Spleen (tissue), 11 donors: ENCODE measurements around the gene ZNF177. TPM values are rescaled to one million over a fixed set of nuclear protein-coding genes. Genes with fewer than 3 reads are reported as not detected.

Experiments
- DNase-seq: peaks from one replicate; pipeline ENCODE4 v3.0.0-alpha.2; 2020
- H3K27ac ChIP-seq, 8 donors: fragments of 200-600 bp; sonication (generic) in 7 of 8; 1 replicate in 4 of 8; 2 replicates in 4 of 8; pipeline versions ENCODE4 v1.5.0 to v1.8.0; 2016 to 2021; ENCODE audit warnings: inconsistent platforms in 4 of 8, mild to moderate bottlenecking in 4 of 8, moderate library complexity in 1 of 8
- H3K27me3 ChIP-seq, 7 donors: fragments of 200-600 bp; sonication (generic) in 6 of 7; replicated peaks in 1 of 7; 1 replicate in 4 of 7; 2 replicates in 3 of 7; pipeline versions ENCODE4 v1.5.0 to v1.8.0; 2016 to 2021; ENCODE audit warnings: inconsistent platforms in 3 of 7, mild to moderate bottlenecking in 1 of 7
- H3K36me3 ChIP-seq, 6 donors: fragments of 200-600 bp; sonication (generic) in 5 of 6; 1 replicate in 4 of 6; 2 replicates in 2 of 6; pipeline versions ENCODE4 v1.5.0 to v1.8.0; 2016 to 2021; ENCODE audit warnings: inconsistent platforms in 2 of 6
- H3K4me1 ChIP-seq, 6 donors: fragments of 200-600 bp; sonication (generic) in 5 of 6; 1 replicate in 3 of 6; 2 replicates in 3 of 6; pipeline versions ENCODE4 v1.5.0 to v1.8.0; 2016 to 2021; ENCODE audit warnings: inconsistent platforms in 3 of 6
- H3K4me3 ChIP-seq, 8 donors: fragments of 200-600 bp; sonication (generic) in 7 of 8; 1 replicate in 4 of 8; 2 replicates in 4 of 8; pipeline versions ENCODE4 v1.5.0 to v1.8.0; 2016 to 2021; ENCODE audit warnings: inconsistent platforms in 4 of 8, mild to moderate bottlenecking in 4 of 8, moderate library complexity in 2 of 8
- H3K9me3 ChIP-seq, 8 donors: fragments of 200-600 bp; sonication (generic) in 7 of 8; 1 replicate in 4 of 8; 2 replicates in 4 of 8; pipeline versions ENCODE4 v1.5.0 to v1.8.0; 2016 to 2021; ENCODE audit warnings: inconsistent platforms in 4 of 8
- CTCF ChIP-seq, 11 experiments: fragments of 200-600 bp in 7 of 11; fragments of 450-650 bp in 4 of 11; sonication (generic) in 4 of 11; IDR thresholded peaks in 8 of 11; conservative IDR thresholded peaks in 3 of 11; 1 replicate in 7 of 11; 2 replicates in 4 of 11; pipeline versions ENCODE4 v1.4.0 to v1.8.0; 2016 to 2021; ENCODE audit warnings: antibody characterized with exemption in 11 of 11, inconsistent platforms in 4 of 11, mild to moderate bottlenecking in 1 of 11
- POLR2A ChIP-seq, 3 donors: fragments of 450-650 bp; IDR thresholded peaks; one replicate each; pipeline ENCODE4 v1.5.1; 2017; ENCODE audit warnings: antibody characterized with exemption in 3 of 3, mild to moderate bottlenecking in 1 of 3
- POLR2AphosphoS5 ChIP-seq, 3 donors: sonication (generic); formaldehyde crosslinking; IDR thresholded peaks; one replicate each; pipeline ENCODE4 v1.5.1; 2017; ENCODE audit warnings: antibody characterized with exemption in 3 of 3
- WGBS, 5 donors: extraction: QIAGEN DNeasy Blood & Tissue Kit in 3 of 5; methylation state at CpG; one replicate each; pipeline versions ENCODE4 v1.1.5 to v1.1.7; 2013 to 2018; 5-methylcytosine and 5-hydroxymethylcytosine counted together
- intact Hi-C: fragments of 100-400 bp; cut with DNase I; formaldehyde crosslinking; loops from one replicate; pipeline ENCODE4 v1.15.0; 2023; ENCODE audit warnings: low total_unique reads
- polyA plus RNA-seq, 3 donors: library from polyadenylated mRNA; stranded (reverse); fragments of 200-250 nt; gene quantifications; one replicate each; pipeline ENCODE4 v1.2.1, GENCODE V29; 2013
- total RNA-seq, 7 donors: library from RNA; depleted of rRNA in 3 of 7; stranded (reverse); fragments of >200 nt in 3 of 7; fragmentation: NEBNext Ultra II Directional in 4 of 7; extraction: Animal tissue kit (Norgen Biotek cat#: 25700) in 4 of 7; gene quantifications; one replicate each; pipeline versions ENCODE4 v1.1.0 to v1.2.1, GENCODE V29; 2016 to 2021
- donor health status: healthy with polysubstance abuse.
- donor health status: DM: no; HTN: no; CAD: no; lungs with moderate emphysema.
- donor health status: DM: no; HTN: no; CAD: no.
- donor health status: Bipolar disorder and iron deficiency.
- donor health status: healthy.
- donor health status: DM: no; HTN: no; CAD: no.
- donor health status: DM: yes; HTN: yes; CAD: no.

The ZNF177 gene
- total and polyA plus RNA-seq, 10 donors, result 1.1 to 5.2 (median 2.6) TPM

GRCh38 chr19:9323557-9323918 is 39.3 kb upstream of the ZNF177 start:
- peaks cover 5 to 20% (median 10%) of the 10 kb centered on the region in 6 donors for H3K4me1 ChIP-seq
- 1 to 4% (median 2%) methylated on average over 9 of the region's 9 CpGs for WGBS, 5 donors
- peak overlapping the region; percentile 69 to 95 (median 92) for H3K27ac ChIP-seq
- TF ChIP-seq CTCF (IDR thresholded peaks at IDR 0.05 in 8 of 11, conservative IDR thresholded peaks at IDR 0.05 in 3 of 11) (no peak), POLR2AphosphoS5 (IDR thresholded peaks at IDR 0.05) (no peak), POLR2A (IDR thresholded peaks at IDR 0.05) (peak in 1 of 3 donors; percentile 5)
- peak overlapping the region; percentile 65 to 87 (median 71) for H3K4me3 ChIP-seq
- peak; percentile 81 for DNase-seq
- H3K36me3 ChIP-seq, result peaks cover 2 to 38% (median 21%) of the 10 kb centered on the region in 6 donors
- H3K9me3 ChIP-seq, result peaks cover 8 to 84% (median 56%) of the 10 kb centered on the region in 8 donors
- H3K27me3 ChIP-seq, result no peaks in the 10 kb centered on the region
- intact Hi-C loops, result no loop called here

GRCh38 chr19:9323919-9324583 is 38.8 kb upstream of the ZNF177 start, which contains the start of gene ZNF559:
TSS of gene ZNF559 (plus strand) at chr19:9324179. CDS start at chr19:9338550, 14,371 bp downstream.
- Histone ChIP-seq H3K27ac (peak within 1 kb of the TSS; percentile 69 to 95 (median 92)), H3K4me3 (peak within 1 kb of the TSS; percentile 65 to 87 (median 71)), H3K4me1 (peaks cover 5 to 20% (median 10%) of the 10 kb centered on the region in 6 donors), H3K9me3 (peaks cover 13 to 84% (median 59%) of the 10 kb centered on the region in 8 donors), H3K36me3 (peaks cover 5 to 43% (median 26%) of the 10 kb centered on the region in 6 donors), H3K27me3 (no peaks in the 10 kb centered on the region)
- DNase-seq, result peak; percentile 97
- intact Hi-C loops, result no loop called here
- WGBS, 5 donors, result 0 to 1% (median 1%) methylated on average over 22 to 48 of the region's 48 CpGs
- TF ChIP-seq POLR2A (IDR thresholded peaks at IDR 0.05), result no peak
- TF ChIP-seq POLR2AphosphoS5 (IDR thresholded peaks at IDR 0.05), result peak; percentile 86 to 90 (median 89)
- TF ChIP-seq CTCF (IDR thresholded peaks at IDR 0.05 in 8 of 11, conservative IDR thresholded peaks at IDR 0.05 in 3 of 11), result peak; percentile 20 to 65 (median 54)

GRCh38 chr19:9324584-9324962 is 38.2 kb upstream of the ZNF177 start:
- intact Hi-C loops, result no loop called here
- 42 to 60% (median 52%) methylated on average over 9 of the region's 9 CpGs for WGBS, 5 donors
- peaks cover 5 to 48% (median 29%) of the 10 kb centered on the region in 6 donors for H3K36me3 ChIP-seq

More at GRCh38 chr19:9324584-9324962, 38.2 kb upstream of the ZNF177 start:
- H3K27ac ChIP-seq, result peak overlapping the region; percentile 69 to 95 (median 92)
- H3K9me3 ChIP-seq, result peaks cover 17 to 84% (median 64%) of the 10 kb centered on the region in 8 donors
- H3K4me1 ChIP-seq, result peaks cover 5 to 20% (median 10%) of the 10 kb centered on the region in 6 donors
- TF ChIP-seq POLR2AphosphoS5 (IDR thresholded peaks at IDR 0.05) (no peak), CTCF (IDR thresholded peaks at IDR 0.05 in 8 of 11, conservative IDR thresholded peaks at IDR 0.05 in 3 of 11) (no peak), POLR2A (IDR thresholded peaks at IDR 0.05) (no peak)
- peak overlapping the region; percentile 65 to 87 (median 71) for H3K4me3 ChIP-seq
- no peaks in the 10 kb centered on the region for H3K27me3 ChIP-seq
- DNase-seq, result no peak
